GM12874 (cell line): Measurements from ENCODE around the gene PRXL2A.

Experiments
- TF ChIP-seq, protein P1 (sequence below): IDR thresholded peaks from 2 replicates; pipeline ENCODE4 v1.5.1; 2011; ENCODE audit warnings: low read depth, mild to moderate bottlenecking, control low read depth, low read length, moderate library complexity; ENCODE audit not compliant: insufficient read depth

Gene PRXL2A

DNA sequence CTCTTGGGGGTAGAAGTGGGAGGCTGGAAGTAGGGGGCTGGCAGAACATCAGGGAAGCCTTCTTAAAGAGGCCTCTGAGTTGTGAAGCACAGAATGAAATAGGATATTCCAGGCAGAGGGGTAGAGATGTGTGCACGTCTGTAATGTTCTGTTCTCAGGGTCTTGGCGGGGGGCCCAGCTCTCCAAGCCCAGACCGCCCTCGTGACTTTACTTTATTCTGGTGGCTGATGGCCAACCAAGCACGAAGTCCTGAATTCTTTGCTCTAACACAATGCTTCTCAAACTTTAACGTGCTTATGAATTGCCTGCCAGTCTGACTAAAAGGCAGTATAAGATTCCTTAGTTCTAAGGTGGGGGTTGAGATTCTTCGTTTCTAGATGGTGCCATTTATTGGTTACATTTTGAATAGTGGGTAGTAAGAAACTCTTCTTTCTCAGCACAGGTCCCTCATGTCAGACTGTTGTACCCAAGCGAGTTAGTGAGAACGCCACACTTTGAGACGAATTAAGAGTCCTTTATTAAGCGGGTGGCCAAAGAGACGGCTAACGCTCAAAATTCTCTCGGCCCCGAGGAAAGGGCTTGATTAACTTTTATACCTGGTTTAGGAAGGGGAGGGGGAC, 8.2 kb downstream of the PRXL2A start:
- TF ChIP-seq, protein P1, sequence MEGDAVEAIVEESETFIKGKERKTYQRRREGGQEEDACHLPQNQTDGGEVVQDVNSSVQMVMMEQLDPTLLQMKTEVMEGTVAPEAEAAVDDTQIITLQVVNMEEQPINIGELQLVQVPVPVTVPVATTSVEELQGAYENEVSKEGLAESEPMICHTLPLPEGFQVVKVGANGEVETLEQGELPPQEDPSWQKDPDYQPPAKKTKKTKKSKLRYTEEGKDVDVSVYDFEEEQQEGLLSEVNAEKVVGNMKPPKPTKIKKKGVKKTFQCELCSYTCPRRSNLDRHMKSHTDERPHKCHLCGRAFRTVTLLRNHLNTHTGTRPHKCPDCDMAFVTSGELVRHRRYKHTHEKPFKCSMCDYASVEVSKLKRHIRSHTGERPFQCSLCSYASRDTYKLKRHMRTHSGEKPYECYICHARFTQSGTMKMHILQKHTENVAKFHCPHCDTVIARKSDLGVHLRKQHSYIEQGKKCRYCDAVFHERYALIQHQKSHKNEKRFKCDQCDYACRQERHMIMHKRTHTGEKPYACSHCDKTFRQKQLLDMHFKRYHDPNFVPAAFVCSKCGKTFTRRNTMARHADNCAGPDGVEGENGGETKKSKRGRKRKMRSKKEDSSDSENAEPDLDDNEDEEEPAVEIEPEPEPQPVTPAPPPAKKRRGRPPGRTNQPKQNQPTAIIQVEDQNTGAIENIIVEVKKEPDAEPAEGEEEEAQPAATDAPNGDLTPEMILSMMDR, result no peak

DNA sequence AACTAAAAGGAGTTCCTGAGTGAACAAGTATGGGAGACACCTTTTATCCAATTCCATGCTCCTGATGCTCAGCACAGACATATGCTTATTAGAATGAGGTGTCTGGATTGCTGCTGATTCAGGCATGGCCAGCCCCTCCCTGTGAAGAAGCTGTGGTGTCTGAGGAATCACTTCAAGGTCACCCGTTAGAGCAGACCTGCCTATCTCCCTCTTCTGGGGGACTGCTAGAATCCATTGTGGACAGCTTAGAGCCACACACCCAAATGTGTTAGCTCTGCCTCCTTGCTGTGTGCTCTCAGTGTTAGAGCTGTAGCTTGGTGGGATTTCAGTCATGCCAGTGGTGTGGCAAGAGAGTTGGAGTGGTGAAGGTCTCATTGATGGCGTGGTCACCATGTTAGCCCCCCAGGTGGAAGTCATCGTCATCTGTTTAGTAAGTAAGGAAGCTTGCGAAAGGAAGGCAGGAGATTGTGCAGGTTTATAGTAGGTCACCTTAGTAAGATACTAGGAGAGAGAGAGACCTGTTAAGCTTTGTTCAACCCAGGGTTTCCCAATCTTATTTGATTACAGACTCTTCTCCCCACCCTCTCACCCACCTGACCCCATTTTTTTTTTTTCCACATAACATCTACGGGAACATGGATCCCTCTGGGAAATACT, 12.8 kb downstream of the PRXL2A start:
- TF ChIP-seq, protein P1, result no peak

DNA sequence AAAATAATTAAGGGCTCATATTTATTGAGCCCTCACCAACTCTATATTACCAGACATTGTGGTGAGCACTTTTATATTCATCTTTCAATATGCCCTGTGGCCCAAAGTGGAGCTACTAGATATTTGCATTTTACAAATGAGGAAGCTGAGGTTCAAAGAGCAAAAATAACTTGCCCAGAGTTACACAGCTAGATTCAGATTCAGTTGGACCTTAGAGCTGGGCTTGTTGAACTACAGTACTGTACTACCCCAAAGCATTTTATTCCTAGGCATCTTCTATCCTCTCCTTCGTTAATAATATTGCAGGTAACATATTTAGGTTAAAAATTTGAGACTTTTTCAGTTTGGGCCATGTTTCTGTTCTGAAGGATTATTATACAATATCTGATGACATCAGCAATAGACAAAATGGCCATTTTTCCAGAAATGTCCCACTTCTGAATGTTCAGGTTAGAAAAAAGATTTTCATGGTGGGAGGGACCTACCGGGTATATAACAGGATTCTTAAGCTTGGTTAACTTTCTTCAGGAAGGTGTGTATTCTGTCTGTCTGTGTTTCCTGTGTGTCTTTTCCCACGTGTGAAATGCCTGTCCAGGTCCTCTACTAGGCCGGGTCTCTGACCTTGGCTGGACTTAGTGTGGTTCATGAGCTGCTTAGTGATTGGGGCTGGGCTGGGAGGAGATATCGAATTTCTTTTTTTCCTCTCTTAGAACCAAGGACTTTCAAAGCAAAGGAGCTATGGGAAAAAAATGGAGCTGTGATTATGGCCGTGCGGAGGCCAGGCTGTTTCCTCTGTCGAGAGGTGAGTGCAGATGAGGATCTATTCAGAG, 13.6 kb downstream of the PRXL2A start:
- TF ChIP-seq, protein P1, result no peak

DNA sequence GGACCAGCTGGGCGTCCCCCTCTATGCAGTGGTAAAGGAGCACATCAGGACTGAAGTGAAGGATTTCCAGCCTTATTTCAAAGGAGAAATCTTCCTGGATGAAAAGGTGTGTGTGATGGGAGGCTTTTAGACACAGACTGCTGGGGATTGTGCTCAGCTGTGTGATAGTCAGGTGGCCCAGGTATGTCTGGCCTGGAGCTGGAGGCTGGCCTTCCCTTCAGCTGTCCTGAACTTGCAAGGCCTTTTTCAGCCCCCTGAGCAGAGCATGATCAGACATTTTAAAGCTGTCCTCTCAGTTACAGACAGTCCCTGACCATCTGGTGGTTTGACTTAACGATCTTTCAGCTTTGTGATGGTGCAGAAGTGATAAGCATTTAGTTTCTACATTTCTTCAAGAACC, 17.6 kb downstream of the PRXL2A start:
- TF ChIP-seq, protein P1, result no peak

DNA sequence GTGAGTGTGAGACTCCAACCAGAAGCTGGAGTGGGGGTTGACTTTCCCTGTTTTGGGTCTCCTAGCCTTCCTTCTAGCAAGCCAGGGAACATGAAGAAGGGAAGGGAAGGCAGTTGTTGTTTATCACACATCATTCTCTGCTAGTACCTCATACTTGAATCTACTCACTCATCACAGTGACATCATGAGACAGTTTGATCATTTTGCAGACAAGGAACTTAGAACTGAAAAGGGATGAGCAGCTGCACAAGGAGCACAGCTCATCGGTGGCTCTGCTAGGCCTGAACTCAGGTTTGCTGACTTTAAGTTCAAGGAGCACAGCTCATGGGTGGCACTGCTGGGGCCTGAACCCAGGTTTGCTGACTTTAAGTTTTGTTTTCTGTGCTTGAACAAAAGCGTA, 19.2 kb downstream of the PRXL2A start:
- TF ChIP-seq, protein P1, result no peak

DNA sequence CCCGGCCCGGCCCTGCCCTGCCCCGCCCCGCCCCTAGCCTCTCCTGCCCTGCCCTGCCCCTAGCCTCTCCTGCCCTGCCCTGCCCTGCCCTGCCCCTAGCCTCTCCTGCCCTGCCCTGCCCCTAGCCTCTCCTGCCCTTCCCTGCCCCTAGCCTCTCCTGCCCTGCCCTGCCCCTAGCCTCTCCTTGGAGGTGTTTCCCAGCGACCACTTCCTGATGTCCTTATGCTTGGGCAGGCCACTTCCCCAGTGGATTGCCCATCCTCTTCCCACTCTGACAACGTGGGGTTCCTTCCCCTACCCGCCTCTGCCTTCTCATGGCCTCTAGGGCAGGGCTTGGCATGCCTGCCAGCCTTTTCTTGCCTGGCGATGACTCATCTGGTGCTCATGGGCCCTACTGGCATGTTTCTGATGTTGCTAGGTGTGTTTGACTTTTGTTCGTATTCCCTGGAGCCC, 21.2 kb downstream of the PRXL2A start:
- TF ChIP-seq, protein P1, result no peak

DNA sequence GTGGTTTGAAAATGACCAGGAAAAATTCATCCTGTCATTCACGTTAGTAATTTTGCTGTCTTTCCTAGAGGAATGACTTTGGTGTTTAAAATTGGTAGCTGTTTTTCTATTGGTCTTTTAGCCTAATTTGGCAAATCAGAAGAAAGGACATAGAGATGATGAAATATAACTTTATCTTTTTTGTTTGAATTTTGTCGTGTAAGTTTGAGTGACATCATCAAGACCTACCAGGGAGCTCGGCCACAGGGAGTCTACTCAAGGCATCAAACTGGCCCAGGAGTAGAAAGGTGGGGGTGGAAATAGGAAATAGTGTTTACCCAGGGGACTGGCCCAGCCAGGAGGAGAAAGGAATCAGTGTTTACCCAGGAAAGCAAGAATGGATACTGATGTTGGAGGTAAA, 24.8 kb downstream of the PRXL2A start:
- TF ChIP-seq, protein P1, result no peak
